IPS-20b (cell line): ENCODE results near the gene FARS2.

Source experiments
- H3K27ac ChIP-seq: one replicate; pipeline ENCODE4 v1.5.1; 2013; ENCODE audit warnings: low read length
- H3K27me3 ChIP-seq: 2 replicates; pipeline ENCODE4 v1.6.1; 2013; ENCODE audit warnings: mild to moderate bottlenecking, low read length, inconsistent platforms; ENCODE audit not compliant: insufficient read depth
- H3K36me3 ChIP-seq: 2 replicates; pipeline ENCODE4 v1.6.1; 2013; ENCODE audit warnings: low read depth, mild to moderate bottlenecking, inconsistent platforms, low read length, moderate library complexity; ENCODE audit not compliant: insufficient read depth
- H3K4me1 ChIP-seq: 2 replicates; pipeline ENCODE4 v1.6.1; 2013; ENCODE audit warnings: mild to moderate bottlenecking, control low read depth, inconsistent platforms, low read length, moderate library complexity; ENCODE audit not compliant: insufficient read depth
- H3K4me3 ChIP-seq: 2 replicates; pipeline ENCODE4 v1.5.1; 2013; ENCODE audit warnings: mild to moderate bottlenecking, low read length, inconsistent platforms
- H3K9ac ChIP-seq: 2 replicates; pipeline ENCODE4 v1.6.1; 2013; ENCODE audit warnings: low read depth, mild to moderate bottlenecking, inconsistent platforms, low read length, moderate library complexity
- H3K9me3 ChIP-seq: 2 replicates; pipeline ENCODE4 v1.6.1; 2013; ENCODE audit warnings: mild to moderate bottlenecking, low read depth, low read length, inconsistent platforms; ENCODE audit not compliant: insufficient read depth

The FARS2 gene

DNA sequence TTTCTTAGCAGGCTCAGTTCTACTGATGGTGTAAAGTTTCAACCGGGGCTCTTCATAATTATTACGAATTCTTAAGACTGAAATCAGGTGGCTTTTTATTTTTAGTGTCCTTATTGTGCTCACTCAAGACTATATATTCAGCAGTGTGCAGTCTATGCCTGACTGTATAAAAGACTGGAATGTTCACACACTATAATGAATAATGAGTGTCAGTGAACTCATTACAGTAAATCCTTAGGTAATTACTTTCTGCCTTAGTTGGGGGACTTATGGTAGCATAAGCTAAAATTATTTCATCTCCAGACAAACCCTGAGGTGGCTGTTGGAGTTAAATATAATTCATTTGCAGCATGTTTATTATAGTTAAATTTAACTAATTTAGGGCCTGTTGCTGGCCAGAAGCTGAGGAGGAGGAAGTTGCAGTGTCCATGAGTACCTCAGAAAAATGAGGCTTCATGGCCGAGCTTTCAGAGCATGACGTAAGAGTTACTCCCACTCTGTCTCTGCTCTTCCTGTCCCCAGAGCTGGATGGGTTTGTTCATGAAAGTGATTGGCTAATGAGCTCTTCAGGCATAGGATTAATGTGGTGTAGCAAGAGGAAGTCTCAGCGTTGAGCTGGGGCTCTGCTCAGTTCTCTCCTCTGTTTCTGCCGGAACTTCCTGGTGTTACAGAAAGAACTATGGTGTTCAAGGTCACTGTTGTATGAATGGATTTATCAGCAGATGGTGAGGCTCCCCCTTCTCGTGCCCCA, 409.7 kb downstream of the FARS2 start:
- Histone ChIP-seq H3K9ac (no peak overlapping the region; the same call in 1 of the 2 replicates), H3K27me3 (no peaks in the 10 kb centered on the region), H3K4me3 (no peak overlapping the region), H3K9me3 (no peaks in the 10 kb centered on the region), H3K36me3 (no peaks in the 10 kb centered on the region), H3K27ac (no peak overlapping the region), H3K4me1 (peaks cover 17% of the 10 kb centered on the region)

DNA sequence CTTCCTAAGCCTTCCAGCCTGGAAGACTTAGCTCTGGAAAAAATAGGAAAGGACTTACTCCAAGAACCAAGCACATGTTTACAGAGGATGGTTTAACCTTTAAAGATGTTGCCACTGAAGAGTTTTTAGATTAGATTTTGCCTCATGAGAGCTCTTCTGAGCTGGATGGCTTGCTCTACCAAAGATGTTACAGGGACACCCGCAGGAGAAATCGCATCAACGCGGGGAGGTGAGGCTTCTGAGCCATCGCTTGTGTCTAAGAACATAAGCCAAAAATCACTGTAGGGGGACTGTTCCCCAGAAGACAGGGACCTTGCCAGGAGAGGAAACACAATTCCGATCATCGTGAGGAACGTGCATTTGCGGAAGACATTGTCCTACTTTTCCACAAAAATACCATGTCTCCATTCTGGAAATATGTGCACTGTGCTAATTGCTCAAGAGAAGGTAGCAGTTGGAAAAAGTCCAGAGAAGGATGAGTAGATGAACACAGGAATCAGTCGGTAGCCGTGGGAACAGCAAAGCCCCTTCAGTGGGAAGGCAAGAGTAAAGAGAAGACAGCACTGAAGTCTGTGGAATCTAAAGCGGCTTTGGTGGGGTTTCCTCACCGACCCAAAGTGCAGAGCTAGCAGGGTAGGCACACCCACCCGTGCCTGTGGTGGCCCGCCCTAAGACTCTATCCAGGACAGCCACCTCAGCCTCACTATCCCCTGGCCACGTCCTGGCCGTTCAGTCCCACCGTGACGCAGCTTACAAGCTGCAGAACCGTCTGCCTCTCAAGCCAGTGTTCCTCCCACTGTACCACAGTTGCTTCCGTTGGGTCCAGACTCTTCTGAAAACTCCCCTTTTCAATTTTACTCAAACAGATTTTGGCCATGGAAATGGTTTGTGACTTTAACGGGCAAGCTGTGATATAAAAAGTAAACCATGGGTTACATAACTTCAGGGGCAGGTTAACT, 410.6 kb downstream of the FARS2 start:
- H3K9me3 ChIP-seq = no peaks in the 10 kb centered on the region
- no peaks in the 10 kb centered on the region for H3K36me3 ChIP-seq
- H3K9ac ChIP-seq = no peak overlapping the region
- no peak overlapping the region for H3K4me3 ChIP-seq
- no peaks in the 10 kb centered on the region for H3K27me3 ChIP-seq
- H3K4me1 ChIP-seq = peaks cover 17% of the 10 kb centered on the region
- peak overlapping the region; percentile 23 for H3K27ac ChIP-seq

DNA sequence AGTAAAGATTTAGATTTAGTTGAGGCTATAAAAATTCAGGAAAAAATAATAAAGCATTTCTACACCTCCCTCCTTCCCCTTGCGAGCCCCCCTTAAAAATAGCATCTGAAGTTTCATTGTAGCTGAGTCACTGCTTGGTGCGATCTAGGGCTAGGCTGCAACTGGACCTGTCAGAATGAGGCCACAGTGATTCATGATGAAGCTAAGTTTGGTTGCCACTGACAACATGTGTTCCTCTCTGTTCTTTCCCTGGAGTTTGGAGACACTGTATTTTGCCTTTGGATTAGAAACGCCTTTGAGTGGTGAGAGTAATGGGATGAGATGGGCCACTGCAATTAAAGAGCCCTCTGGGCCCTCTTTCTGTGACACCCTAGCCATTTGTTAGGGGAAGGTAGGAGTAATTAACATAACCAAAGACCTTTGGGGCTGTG, 411.3 kb downstream of the FARS2 start:
- Histone ChIP-seq H3K9ac (no peak overlapping the region), H3K4me3 (no peak overlapping the region), H3K27ac (peak overlapping the region; percentile 23), H3K9me3 (no peaks in the 10 kb centered on the region), H3K4me1 (peaks cover 17% of the 10 kb centered on the region), H3K36me3 (no peaks in the 10 kb centered on the region), H3K27me3 (no peaks in the 10 kb centered on the region)

- Histone ChIP-seq H3K9ac (no peak overlapping the region), H3K27me3 (no peaks in the 10 kb centered on the region), H3K4me3 (no peak overlapping the region), H3K4me1 (peaks cover 17% of the 10 kb centered on the region), H3K27ac (no peak overlapping the region), H3K36me3 (no peaks in the 10 kb centered on the region), H3K9me3 (no peaks in the 10 kb centered on the region)
Measured at GRCh38 chr6:5673019-5673790, 411.9 kb downstream of the FARS2 start.

DNA sequence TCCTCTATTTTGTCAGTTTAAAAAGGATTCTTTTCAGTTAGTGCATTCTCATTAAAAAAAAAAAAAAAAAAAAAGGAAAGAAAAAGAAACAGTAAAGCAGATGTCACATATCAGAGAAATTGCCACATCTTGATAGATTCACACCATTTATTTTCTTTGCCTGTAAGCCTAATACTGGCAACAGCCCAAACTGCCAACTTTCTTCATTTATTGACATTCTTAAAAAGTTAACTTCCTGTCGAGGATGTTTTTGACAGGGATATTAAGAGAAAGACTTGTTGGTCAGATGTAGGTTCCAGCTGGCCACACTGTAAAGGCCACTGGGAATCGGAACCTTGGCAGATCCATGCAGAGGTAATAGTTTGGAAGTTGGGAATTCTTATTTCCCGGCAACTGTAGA, 412.8 kb downstream of the FARS2 start:
- no peak overlapping the region for H3K9ac ChIP-seq
- H3K4me3 ChIP-seq = no peak overlapping the region
- no peak overlapping the region for H3K27ac ChIP-seq
- H3K36me3 ChIP-seq = no peaks in the 10 kb centered on the region
- H3K27me3 ChIP-seq = no peaks in the 10 kb centered on the region
- H3K4me1 ChIP-seq = peaks cover 17% of the 10 kb centered on the region
- no peaks in the 10 kb centered on the region for H3K9me3 ChIP-seq

- no peak overlapping the region for H3K4me3 ChIP-seq
- no peaks in the 10 kb centered on the region for H3K9me3 ChIP-seq
- no peak overlapping the region for H3K27ac ChIP-seq
- no peak overlapping the region for H3K9ac ChIP-seq
- H3K36me3 ChIP-seq = no peaks in the 10 kb centered on the region
- no peaks in the 10 kb centered on the region for H3K27me3 ChIP-seq
- peaks cover 17% of the 10 kb centered on the region for H3K4me1 ChIP-seq
Measured at GRCh38 chr6:5674721-5675120, 413.4 kb downstream of the FARS2 start.

- no peak overlapping the region for H3K4me3 ChIP-seq
- no peaks in the 10 kb centered on the region for H3K36me3 ChIP-seq
- H3K9me3 ChIP-seq = no peaks in the 10 kb centered on the region
- H3K9ac ChIP-seq = no peak overlapping the region
- peaks cover 18% of the 10 kb centered on the region for H3K4me1 ChIP-seq
- no peaks in the 10 kb centered on the region for H3K27me3 ChIP-seq
- H3K27ac ChIP-seq = no peak overlapping the region
Measured at GRCh38 chr6:5676701-5677100, 415.4 kb downstream of the FARS2 start.

DNA sequence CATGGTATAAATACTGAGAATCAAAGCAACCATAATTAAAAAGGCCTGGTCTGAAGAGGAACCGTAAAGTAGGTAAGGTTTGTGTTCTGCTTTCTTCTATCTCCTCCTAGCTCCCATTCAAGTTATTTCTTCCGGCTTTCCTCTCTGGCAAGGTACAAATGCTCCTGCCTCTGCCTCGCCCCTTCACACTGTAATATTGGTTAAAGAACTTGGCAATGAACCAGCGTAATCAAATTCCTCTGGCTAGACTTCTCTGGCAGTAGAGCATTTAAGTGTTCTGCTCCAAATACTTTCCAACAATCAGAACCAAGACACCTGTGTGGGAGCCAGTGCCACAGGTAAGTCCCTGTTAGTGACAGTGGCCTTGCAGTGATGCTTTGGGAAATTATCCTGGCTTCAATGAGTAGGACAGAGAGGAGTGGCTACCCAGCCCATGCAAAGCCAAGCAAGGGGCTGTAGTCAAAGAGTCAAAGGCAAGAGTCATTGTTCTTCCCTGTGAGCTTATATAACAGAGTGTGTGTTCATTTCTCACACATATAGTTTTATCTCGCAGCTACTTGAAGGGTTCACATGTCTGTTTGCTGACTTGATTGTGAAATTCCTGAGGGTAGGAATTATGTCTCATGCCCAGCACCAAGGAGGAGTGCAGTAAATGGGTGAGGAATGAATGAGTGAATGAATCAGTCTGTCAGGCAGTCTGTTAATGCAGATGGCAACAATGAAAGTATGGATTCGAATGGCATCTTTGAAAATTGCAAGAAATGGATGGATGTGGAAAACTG, 416.1 kb downstream of the FARS2 start:
- H3K27me3 ChIP-seq = no peaks in the 10 kb centered on the region
- no peak overlapping the region for H3K4me3 ChIP-seq
- no peak overlapping the region for H3K9ac ChIP-seq
- peaks cover 13% of the 10 kb centered on the region for H3K4me1 ChIP-seq
- no peaks in the 10 kb centered on the region for H3K9me3 ChIP-seq
- no peak overlapping the region for H3K27ac ChIP-seq
- H3K36me3 ChIP-seq = no peaks in the 10 kb centered on the region

GRCh38 chr6:5679270-5679669, 418.0 kb downstream of the FARS2 start:
- Histone ChIP-seq H3K9ac (no peak overlapping the region), H3K27ac (no peak overlapping the region), H3K36me3 (no peaks in the 10 kb centered on the region), H3K4me3 (no peak overlapping the region), H3K4me1 (peaks cover 5% of the 10 kb centered on the region; the same call in 1 of the 2 replicates), H3K27me3 (no peaks in the 10 kb centered on the region), H3K9me3 (no peaks in the 10 kb centered on the region)

DNA sequence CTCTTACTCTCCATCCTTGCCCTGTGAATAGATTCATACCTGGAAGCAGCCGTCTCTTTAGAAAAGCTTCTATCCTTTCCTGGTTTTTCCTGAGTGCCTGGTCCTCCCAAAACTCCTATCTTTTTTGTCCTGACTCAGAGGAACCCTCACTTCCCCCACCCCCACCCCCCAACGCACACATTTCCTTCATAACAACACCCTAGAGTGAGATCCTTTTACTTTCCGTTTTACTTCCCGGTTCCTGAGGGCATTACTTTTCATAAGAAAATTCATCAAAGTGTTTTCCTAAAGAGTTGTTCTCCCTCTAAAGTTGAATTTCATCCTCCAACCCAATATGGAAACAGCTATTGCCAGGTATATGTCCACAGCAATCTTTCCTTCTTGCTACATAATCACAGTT, 418.4 kb downstream of the FARS2 start:
- no peak overlapping the region for H3K9ac ChIP-seq
- H3K4me3 ChIP-seq = no peak overlapping the region
- no peaks in the 10 kb centered on the region for H3K36me3 ChIP-seq
- H3K27me3 ChIP-seq = no peaks in the 10 kb centered on the region
- peaks cover 5% of the 10 kb centered on the region; the same call in 1 of the 2 replicates for H3K4me1 ChIP-seq
- H3K9me3 ChIP-seq = no peaks in the 10 kb centered on the region
- H3K27ac ChIP-seq = no peak overlapping the region

DNA sequence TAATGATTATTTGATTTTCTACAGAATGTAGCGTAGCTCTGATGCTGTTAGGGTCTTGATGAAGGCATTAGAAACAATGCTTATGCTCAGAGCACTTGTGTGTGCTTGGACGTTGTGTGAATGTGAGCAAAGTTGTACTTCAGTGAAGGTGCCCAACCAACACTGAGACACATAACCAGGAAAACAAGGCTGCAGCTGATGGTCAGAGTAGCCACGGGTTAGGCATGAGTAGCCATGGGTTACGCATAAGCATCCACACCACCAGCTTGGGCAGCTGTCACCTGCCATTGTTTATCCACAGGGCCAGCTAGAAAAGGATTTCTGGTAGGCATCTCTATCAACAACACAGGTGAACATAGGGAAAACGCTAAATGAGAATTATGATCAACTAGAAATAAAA, 418.8 kb downstream of the FARS2 start:
- Histone ChIP-seq H3K27me3 (no peaks in the 10 kb centered on the region), H3K9ac (no peak overlapping the region), H3K27ac (no peak overlapping the region), H3K36me3 (no peaks in the 10 kb centered on the region), H3K9me3 (no peaks in the 10 kb centered on the region), H3K4me1 (peaks cover 5% of the 10 kb centered on the region; the same call in 1 of the 2 replicates), H3K4me3 (no peak overlapping the region)
